RWPE2 (cell line): ENCODE data around the gene CEP170B.
A peak's percentile ranks its signal among the peaks of the same experiment; 100 is the strongest.

Experiments
- ATAC-seq: fragments of 200-7000 bp; cut with Tn5 transposase; 3 replicates; pipeline ENCODE4 v1.9.1; 2021; ENCODE audit warnings: low read depth
- DNase-seq: peaks from one replicate; pipeline ENCODE4 v3.0.0-alpha.2; 2020; ENCODE audit warnings: low spot score
- H3K27ac ChIP-seq: fragments of 450-650 bp; 2 replicates; pipeline ENCODE4 v1.5.1; 2017; ENCODE audit warnings: mild to moderate bottlenecking; ENCODE audit not compliant: poor library complexity, severe bottlenecking
- H3K27me3 ChIP-seq: fragments of 250-450 bp; sonication (Bioruptor Pico); 2 replicates; pipeline ENCODE4 v1.5.1; 2021; ENCODE audit warnings: mild to moderate bottlenecking, moderate library complexity; ENCODE audit not compliant: insufficient read depth, poor library complexity, severe bottlenecking
- H3K36me3 ChIP-seq: fragments of 250-450 bp; sonication (Bioruptor Pico); 2 replicates; pipeline ENCODE4 v1.5.1; 2020; ENCODE audit warnings: low read depth, mild to moderate bottlenecking, moderate library complexity
- H3K4me1 ChIP-seq: fragments of 250-450 bp; sonication (Bioruptor Pico); 2 replicates; pipeline ENCODE4 v1.5.1; 2021; ENCODE audit warnings: mild to moderate bottlenecking, moderate library complexity; ENCODE audit not compliant: insufficient read depth, poor library complexity, severe bottlenecking
- H3K4me3 ChIP-seq: fragments of 250-450 bp; sonication (Bioruptor Pico); 2 replicates; pipeline ENCODE4 v1.5.1; 2021; ENCODE audit warnings: mild to moderate bottlenecking, moderate library complexity; ENCODE audit not compliant: severe bottlenecking
- H3K9me3 ChIP-seq: fragments of 250-450 bp; sonication (Bioruptor Pico); 2 replicates; pipeline ENCODE4 v1.5.1; 2021; ENCODE audit warnings: mild to moderate bottlenecking, moderate library complexity; ENCODE audit not compliant: severe bottlenecking
- TF ChIP-seq, protein P1 (sequence below): fragments of 450-650 bp; IDR thresholded peaks from one replicate; pipeline ENCODE4 v1.5.1; 2017; ENCODE audit warnings: mild to moderate bottlenecking, moderate library complexity; ENCODE audit not compliant: poor library complexity, severe bottlenecking

The CEP170B gene

DNA sequence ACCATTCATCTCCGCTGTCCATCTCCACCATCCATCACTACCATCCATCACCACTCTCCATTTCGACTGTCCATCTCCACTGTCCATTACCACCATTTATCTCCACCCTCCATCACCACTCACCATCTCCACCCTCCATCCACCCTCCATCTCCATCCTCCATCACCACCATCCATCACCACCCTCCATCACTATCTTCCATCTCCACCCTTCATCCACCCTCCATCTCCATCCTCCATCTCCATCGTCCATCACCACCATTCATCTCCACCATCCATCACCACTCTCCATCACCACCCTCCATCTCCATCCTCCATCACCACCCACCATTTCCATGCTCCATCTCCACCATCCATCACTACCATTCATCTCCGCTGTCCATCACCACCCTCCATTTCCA lies 5.2 kb upstream of the CEP170B start:
- H3K36me3 ChIP-seq = peaks cover 10% of the 10 kb centered on the region
- H3K27ac ChIP-seq = no peak overlapping the region
- TF ChIP-seq, protein P1, sequence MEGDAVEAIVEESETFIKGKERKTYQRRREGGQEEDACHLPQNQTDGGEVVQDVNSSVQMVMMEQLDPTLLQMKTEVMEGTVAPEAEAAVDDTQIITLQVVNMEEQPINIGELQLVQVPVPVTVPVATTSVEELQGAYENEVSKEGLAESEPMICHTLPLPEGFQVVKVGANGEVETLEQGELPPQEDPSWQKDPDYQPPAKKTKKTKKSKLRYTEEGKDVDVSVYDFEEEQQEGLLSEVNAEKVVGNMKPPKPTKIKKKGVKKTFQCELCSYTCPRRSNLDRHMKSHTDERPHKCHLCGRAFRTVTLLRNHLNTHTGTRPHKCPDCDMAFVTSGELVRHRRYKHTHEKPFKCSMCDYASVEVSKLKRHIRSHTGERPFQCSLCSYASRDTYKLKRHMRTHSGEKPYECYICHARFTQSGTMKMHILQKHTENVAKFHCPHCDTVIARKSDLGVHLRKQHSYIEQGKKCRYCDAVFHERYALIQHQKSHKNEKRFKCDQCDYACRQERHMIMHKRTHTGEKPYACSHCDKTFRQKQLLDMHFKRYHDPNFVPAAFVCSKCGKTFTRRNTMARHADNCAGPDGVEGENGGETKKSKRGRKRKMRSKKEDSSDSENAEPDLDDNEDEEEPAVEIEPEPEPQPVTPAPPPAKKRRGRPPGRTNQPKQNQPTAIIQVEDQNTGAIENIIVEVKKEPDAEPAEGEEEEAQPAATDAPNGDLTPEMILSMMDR = no peak
- no peak overlapping the region for H3K4me3 ChIP-seq
- ATAC-seq (no peak), DNase-seq (no peak)
- H3K4me1 ChIP-seq = no peaks in the 10 kb centered on the region
- H3K27me3 ChIP-seq = no peaks in the 10 kb centered on the region
- H3K9me3 ChIP-seq = no peaks in the 10 kb centered on the region

- no peak for ATAC-seq
- H3K27ac ChIP-seq = no peak overlapping the region
- TF ChIP-seq, protein P1 = no peak
- H3K27me3 ChIP-seq = no peaks in the 10 kb centered on the region
- peaks cover 10% of the 10 kb centered on the region for H3K36me3 ChIP-seq
- peak; percentile 19 for DNase-seq
- no peak overlapping the region for H3K4me3 ChIP-seq
- H3K9me3 ChIP-seq = no peaks in the 10 kb centered on the region
- H3K4me1 ChIP-seq = no peaks in the 10 kb centered on the region
Observed at GRCh38 chr14:104860414-104860813, 4.7 kb upstream of the CEP170B start.

GRCh38 chr14:104863131-104863862 lies 1.8 kb upstream of the CEP170B start:
- TF ChIP-seq, protein P1 = no peak
- H3K27me3 ChIP-seq = no peaks in the 10 kb centered on the region
- DNase-seq (peak; percentile 67), ATAC-seq (no peak)
- H3K27ac ChIP-seq = peak overlapping the region; percentile 91
- no peaks in the 10 kb centered on the region for H3K9me3 ChIP-seq
- H3K36me3 ChIP-seq = peaks cover 28% of the 10 kb centered on the region
- H3K4me1 ChIP-seq = peaks cover 10% of the 10 kb centered on the region
- peak overlapping the region; percentile 94 for H3K4me3 ChIP-seq

- ATAC-seq (no peak), DNase-seq (no peak)
- H3K36me3 ChIP-seq = peaks cover 34% of the 10 kb centered on the region
- TF ChIP-seq, protein P1 = no peak
- peak overlapping the region; percentile 94 for H3K4me3 ChIP-seq
- H3K27me3 ChIP-seq = no peaks in the 10 kb centered on the region
- H3K9me3 ChIP-seq = no peaks in the 10 kb centered on the region
- H3K27ac ChIP-seq = peak overlapping the region; percentile 91
- peaks cover 10% of the 10 kb centered on the region for H3K4me1 ChIP-seq
Observed at GRCh38 chr14:104863923-104864266, 1.2 kb upstream of the CEP170B start.
